ENCODE measurements around the gene HORMAD2.

The HORMAD2 gene

GRCh38 chr22:30079952-30080533 is at the start of gene HORMAD2:
HORMAD2 (plus strand) TSS chr22:30080464; CDS start chr22:30093953, 13,489 bp downstream.
- no peak for DNase-seq (ENCODE audit: low read depth in 2 of 2)

- DNase-seq (ENCODE audit: low read depth in 2 of 2) = no peak
Measured at GRCh38 chr22:30031328-30031727, 48.9 kb upstream of the HORMAD2 start.

GRCh38 chr22:30031764-30032455 is 48.4 kb upstream of the HORMAD2 start:
- DNase-seq (ENCODE audit: low read depth in 2 of 2) = no peak

GRCh38 chr22:30033137-30033536 is 47.1 kb upstream of the HORMAD2 start:
- DNase-seq (ENCODE audit: low read depth in 2 of 2) = no peak

GRCh38 chr22:30033901-30034300 is 46.4 kb upstream of the HORMAD2 start:
- DNase-seq (ENCODE audit: low read depth in 2 of 2) = no peak

GRCh38 chr22:30036656-30037055 is 43.6 kb upstream of the HORMAD2 start:
- no peak for DNase-seq (ENCODE audit: low read depth in 2 of 2)

GRCh38 chr22:30038219-30038618 is 42.0 kb upstream of the HORMAD2 start:
- DNase-seq (ENCODE audit: low read depth in 2 of 2) = no peak

GRCh38 chr22:30040499-30041260 is 39.6 kb upstream of the HORMAD2 start:
- DNase-seq (ENCODE audit: low read depth in 2 of 2) = no peak

- no peak for DNase-seq (ENCODE audit: low read depth in 2 of 2)
Measured at GRCh38 chr22:30041475-30041874, 38.8 kb upstream of the HORMAD2 start.

GRCh38 chr22:30041881-30042280 is 38.4 kb upstream of the HORMAD2 start:
- DNase-seq (ENCODE audit: low read depth in 2 of 2) = no peak

GRCh38 chr22:30043161-30043560 is 37.1 kb upstream of the HORMAD2 start:
- no peak for DNase-seq (ENCODE audit: low read depth in 2 of 2)

GRCh38 chr22:30044369-30044768 is 35.9 kb upstream of the HORMAD2 start:
- no peak for DNase-seq (ENCODE audit: low read depth in 2 of 2)

- DNase-seq (ENCODE audit: low read depth in 2 of 2) = no peak
Measured at GRCh38 chr22:30044881-30045493, 35.3 kb upstream of the HORMAD2 start.

GRCh38 chr22:30045494-30045887 is 34.8 kb upstream of the HORMAD2 start:
- DNase-seq (ENCODE audit: low read depth in 2 of 2) = no peak

GRCh38 chr22:30045901-30046715 is 34.2 kb upstream of the HORMAD2 start:
- DNase-seq (ENCODE audit: low read depth in 2 of 2) = no peak

GRCh38 chr22:30046716-30047363 is 33.4 kb upstream of the HORMAD2 start:
- no peak for DNase-seq (ENCODE audit: low read depth in 2 of 2)

GRCh38 chr22:30047364-30047738 is 32.9 kb upstream of the HORMAD2 start:
- no peak for DNase-seq (ENCODE audit: low read depth in 2 of 2)

- no peak for DNase-seq (ENCODE audit: low read depth in 2 of 2)
Measured at GRCh38 chr22:30048681-30049080, 31.6 kb upstream of the HORMAD2 start.

- no peak for DNase-seq (ENCODE audit: low read depth in 2 of 2)
Measured at GRCh38 chr22:30054067-30054763, 26.0 kb upstream of the HORMAD2 start.

GRCh38 chr22:30054764-30055069 is 25.5 kb upstream of the HORMAD2 start:
- no peak for DNase-seq (ENCODE audit: low read depth in 2 of 2)

GRCh38 chr22:30056015-30056414 is 24.2 kb upstream of the HORMAD2 start:
- no peak for DNase-seq (ENCODE audit: low read depth in 2 of 2)
